Epithelial cell of prostate (primary cell): ENCODE measurements around the gene SMIM12.

Experiments
- DNase-seq: peaks from one replicate; pipeline ENCODE4 v3.0.0-alpha.2; 2011; ENCODE audit warnings: low read depth, low spot score
- H3K27ac ChIP-seq: fragments of 450-650 bp; 2 replicates; pipeline ENCODE4 v1.5.1; 2017; ENCODE audit warnings: mild to moderate bottlenecking

The SMIM12 gene

DNA sequence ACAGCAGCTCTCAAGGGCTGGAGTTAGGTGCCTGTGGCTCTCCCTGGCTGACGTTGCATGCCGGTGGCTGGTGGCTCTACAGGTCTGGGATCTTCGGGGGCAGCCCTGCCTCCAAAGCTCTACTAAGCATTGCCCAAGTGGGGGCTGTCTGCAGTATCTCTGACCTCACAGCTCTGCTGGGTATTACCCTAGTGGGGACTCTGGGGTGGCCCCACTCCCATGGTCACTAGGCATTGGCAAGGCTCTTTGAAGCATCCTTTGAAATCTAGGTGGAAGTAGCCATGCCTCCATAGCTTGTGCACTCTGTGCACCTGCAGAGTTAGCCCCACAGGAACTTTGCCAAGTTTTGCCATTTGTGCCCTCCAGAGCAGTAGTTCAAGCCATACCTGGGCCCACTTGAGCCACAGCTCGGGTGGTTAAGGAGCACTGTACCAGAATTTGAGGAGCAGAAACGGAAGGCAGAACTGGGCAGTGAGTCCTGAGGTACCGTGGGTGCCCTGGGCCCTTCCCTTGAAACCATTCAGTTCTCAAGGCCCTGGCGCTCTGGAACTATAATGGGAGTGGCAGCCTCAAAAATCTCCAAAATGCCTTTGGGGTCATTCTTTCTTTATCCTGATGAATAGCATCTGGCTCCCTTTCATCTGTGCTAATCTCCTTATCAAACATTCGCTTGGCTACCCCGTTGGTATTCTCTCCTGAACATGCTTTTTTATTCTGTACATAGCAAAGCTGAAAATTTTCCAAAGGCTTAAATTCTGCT is 51.3 kb downstream of the SMIM12 start:
- no peak overlapping the region for H3K27ac ChIP-seq
- DNase-seq, result no peak

DNA sequence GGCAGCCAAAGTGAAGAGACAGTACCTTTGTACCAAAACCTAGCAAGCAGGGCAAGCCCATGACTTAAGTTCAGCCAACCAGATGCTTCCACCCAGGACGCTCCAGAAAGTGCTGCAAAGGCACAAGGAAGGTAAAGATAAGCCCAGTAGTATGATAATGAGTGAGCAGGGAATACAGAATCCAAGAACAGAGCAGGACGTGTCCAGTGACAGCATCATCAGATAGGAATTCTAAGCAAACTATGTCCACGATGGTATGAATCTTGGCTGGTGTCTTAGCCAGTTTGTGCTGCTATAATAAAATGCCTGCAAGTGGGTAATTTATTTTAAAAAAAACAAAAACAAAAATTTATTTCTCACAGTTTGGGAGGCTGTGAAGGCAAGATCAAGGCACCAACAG is 53.2 kb downstream of the SMIM12 start:
- no peak overlapping the region for H3K27ac ChIP-seq
- DNase-seq, result no peak

DNA sequence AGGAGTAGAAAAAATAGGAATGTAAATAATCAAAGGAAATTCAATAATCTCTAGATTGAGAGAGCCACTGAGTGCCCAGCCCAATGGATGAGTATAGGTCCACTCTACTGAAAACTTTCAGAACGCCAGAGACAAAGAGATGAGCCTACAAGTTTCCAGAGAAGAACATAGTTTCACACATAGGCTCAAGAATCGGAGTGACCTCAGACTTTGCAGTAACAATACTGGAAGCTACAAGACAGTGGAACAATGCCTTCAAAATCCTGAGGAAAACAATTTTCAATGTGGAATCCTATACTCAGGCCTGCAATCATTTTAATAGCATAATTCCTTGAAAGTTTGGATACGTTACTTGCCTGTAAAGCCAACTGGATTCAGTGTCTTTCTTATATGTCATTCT is 55.8 kb downstream of the SMIM12 start:
- no peak for DNase-seq
- H3K27ac ChIP-seq, result no peak overlapping the region
